Measurements from ENCODE around the gene FER.
"Not testable (repeated sequence)": the region's sequence is repeated elsewhere in the genome, so short reads cannot be mapped to it uniquely, and the experiment has no call there.

FER gene

DNA sequence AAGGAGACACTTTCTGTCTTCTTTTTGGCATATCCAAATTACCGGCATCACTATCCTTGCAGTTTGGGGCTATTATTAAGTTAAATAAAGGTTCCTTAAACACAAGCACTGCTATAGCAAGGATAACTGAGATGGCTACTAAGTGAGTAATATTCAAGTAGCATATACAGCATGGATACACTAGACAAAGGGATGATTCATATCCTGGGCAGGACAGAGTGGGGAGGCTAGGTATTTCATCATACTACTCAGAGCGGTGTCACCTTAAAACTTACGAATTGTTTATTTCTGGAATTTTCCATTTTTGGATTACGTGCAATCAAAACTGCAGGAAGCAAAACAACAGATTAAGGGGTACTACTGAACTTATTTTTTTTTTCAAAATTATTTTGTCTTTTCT, 54.1 kb downstream of the FER start:
- no peak for DNase-seq

- DNase-seq, result no peak
Observed at GRCh38 chr5:108810717-108811116, 63.0 kb downstream of the FER start.

GRCh38 chr5:108813673-108814072, 66.0 kb downstream of the FER start:
- DNase-seq, result no peak

DNA sequence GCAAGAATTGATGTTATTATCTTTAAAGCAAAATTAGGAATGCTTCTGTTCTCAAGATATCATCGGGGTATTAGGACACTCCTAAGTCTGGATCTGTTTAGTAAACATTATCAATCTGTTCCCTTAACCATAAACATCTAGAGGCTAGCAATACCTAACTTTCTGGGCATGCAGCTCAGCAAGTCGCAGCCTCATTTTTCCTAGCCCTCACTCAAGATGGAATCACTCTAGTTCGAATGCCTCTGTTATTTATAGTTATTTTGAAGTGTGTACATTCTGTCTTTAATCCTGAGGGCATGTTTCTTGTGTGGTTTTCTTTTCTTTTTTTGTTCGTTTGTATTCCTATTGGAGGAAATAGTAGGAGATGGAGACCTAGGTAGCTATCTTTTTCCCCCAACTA, 66.9 kb downstream of the FER start:
- no peak for DNase-seq

GRCh38 chr5:108818613-108819272, 71.0 kb downstream of the FER start:
- DNase-seq, result no peak

- no peak for DNase-seq
Observed at GRCh38 chr5:108820983-108821382, 73.3 kb downstream of the FER start.

GRCh38 chr5:108822211-108822947, 74.7 kb downstream of the FER start:
- DNase-seq, result no peak

- no peak for DNase-seq
Observed at GRCh38 chr5:108827131-108827530, 79.4 kb downstream of the FER start.

- no peak for DNase-seq
Observed at GRCh38 chr5:108830705-108831276, 83.1 kb downstream of the FER start.

DNA sequence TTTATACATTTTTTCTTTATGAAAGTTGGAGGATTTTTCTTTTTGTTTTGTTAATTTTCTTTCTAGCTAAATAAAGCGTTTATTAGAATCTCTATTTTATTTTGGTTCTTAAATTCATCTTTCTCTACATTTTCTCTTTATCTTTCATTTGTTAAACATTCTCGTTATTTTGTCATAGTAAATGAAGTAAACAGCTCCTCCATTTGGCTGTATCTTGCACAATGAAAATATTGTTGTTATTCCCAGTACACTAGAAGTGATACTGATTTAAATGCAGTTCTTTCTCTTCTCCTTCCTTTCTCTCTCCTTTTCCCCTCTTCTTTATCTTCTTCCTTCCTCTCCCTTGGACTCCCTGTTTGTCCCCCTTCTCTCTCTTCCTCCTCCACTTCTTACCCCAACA, 88.8 kb downstream of the FER start:
- no peak for DNase-seq

- not testable (repeated sequence) for DNase-seq
Observed at GRCh38 chr5:108842260-108842941, 94.7 kb downstream of the FER start.

DNA sequence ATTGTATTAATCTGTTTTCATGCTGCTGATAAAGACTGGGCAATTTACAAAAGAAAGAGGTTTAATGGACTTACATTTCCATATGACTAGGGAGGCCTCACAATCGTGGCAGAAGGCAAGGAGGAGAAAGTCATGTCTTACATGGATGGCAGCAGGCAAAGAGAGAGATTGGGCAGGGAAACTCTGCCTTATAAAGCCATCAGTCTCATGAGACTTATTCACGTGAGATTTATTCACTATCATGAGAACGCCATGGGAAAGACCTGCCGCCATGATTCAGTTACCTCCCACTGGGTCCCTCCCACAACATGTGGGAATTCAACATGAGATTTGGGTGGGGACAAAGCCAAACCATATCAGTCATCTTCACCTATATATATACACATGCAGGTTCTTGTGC, 103.4 kb downstream of the FER start:
- not testable (repeated sequence) for DNase-seq

DNA sequence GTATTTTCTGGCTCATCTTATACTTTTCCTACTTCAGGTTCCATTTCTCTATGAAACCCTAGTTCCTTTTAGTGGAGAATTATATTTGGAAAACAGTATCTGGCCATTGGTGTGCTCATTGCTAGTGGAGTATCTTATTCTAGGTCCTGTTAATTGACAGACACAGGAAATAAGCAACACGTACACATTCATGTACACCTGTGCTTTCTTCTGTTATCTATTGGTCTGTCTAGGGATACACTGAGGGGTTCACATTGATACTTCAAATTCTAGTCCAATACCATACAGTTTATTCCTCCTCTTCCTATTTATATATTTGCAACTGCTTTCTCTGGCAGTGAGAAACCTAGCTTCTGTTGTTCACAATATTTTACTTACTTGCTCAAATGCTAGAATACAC, 110.2 kb downstream of the FER start:
- no peak for DNase-seq

- DNase-seq, result no peak
Observed at GRCh38 chr5:108858959-108859358, 111.3 kb downstream of the FER start.

GRCh38 chr5:108862211-108862610, 114.5 kb downstream of the FER start:
- no peak for DNase-seq

DNA sequence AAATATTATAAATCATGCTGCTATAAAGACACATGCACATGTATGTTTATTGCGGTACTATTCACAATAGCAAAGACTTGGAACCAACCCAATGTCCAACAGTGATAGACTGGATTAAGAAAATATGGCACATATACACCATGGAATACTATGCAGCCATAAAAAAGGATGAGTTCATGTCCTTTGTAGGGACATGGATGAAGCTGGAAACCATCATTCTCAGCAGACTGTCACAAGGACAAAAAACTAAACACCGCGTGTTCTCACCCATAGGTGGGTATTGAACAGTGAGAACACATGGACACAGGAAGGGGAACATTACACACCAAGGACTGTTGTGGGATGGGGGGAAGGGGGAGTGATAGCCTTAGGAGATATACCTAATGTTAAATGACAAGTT, 118.4 kb downstream of the FER start:
- not testable (repeated sequence) for DNase-seq

GRCh38 chr5:108867656-108868055, 120.0 kb downstream of the FER start:
- no peak for DNase-seq

DNA sequence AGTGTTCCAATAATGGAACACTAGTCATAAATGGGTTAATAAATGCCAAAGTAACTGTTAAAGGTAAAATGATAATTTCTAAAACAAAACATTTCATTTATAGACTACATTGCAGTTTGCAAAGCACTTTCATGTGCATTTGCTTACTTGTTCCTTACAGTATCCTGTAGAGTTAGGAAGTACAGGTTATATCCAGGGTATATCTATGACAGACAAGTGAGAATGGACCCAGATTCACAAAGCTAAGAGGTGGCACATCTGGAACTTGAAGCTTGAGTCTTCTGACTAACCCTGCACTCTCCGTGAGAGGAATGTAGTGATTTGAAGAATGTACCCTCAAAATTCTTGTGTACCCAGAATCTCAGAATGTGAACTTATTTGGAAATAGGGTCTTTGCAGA, 121.4 kb downstream of the FER start:
- DNase-seq, result no peak

DNA sequence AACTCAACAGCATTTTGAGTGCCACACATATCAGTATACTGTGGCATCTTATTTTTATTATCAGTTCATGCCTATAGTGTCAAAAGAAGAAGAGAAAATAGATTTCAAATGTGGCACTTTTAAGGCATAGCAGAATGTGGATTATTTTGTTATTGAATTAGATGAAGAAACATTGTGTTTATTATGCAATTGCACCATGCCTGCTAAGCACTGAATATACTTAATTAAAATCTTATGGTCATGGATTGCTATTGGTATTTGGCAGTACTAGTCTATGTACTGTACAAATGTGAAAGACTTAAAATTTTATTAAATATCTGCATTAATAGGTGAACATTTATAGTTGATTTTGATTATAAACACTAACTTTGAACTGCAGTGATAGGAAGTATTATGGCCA, 128.8 kb downstream of the FER start:
- no peak for DNase-seq

- no peak for DNase-seq
Observed at GRCh38 chr5:108878756-108879155, 131.1 kb downstream of the FER start.

GRCh38 chr5:108881133-108881532, 133.4 kb downstream of the FER start:
- no peak for DNase-seq

- DNase-seq, result no peak
Observed at GRCh38 chr5:108884736-108885135, 137.0 kb downstream of the FER start.

DNA sequence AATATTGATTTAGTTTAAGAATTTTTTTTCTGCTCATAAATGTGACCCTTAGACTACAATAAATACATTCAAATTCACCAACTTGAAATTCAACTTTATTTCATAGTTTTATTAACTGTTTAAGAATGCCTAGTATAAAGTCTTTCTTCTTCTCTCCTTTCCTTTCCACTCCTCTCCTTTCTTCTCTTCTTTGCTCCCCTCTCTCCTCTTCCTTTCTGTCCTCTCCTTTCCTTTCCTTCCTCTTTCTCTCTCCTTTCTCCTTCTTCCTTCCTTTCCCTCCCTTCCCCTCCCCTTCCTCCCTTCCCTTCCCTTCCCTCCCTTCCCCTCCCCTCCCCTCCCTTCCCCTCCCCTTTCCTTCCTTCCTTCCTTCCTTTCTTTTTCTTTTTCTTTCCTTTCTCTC, 150.6 kb downstream of the FER start:
- no peak for DNase-seq

- DNase-seq, result no peak
Observed at GRCh38 chr5:108898707-108899106, 151.0 kb downstream of the FER start.
